IPS-20b (cell line): ENCODE data around the gene GTF3C5.
"Not testable (repeated sequence)": the region's sequence is repeated elsewhere in the genome, so short reads cannot be mapped to it uniquely, and the experiment has no call there.

Experiments used
- H3K27ac ChIP-seq: one replicate; pipeline ENCODE4 v1.5.1; 2013; ENCODE audit warnings: low read length
- H3K27me3 ChIP-seq: 2 replicates; pipeline ENCODE4 v1.6.1; 2013; ENCODE audit warnings: mild to moderate bottlenecking, low read length, inconsistent platforms; ENCODE audit not compliant: insufficient read depth
- H3K36me3 ChIP-seq: 2 replicates; pipeline ENCODE4 v1.6.1; 2013; ENCODE audit warnings: low read depth, mild to moderate bottlenecking, inconsistent platforms, low read length, moderate library complexity; ENCODE audit not compliant: insufficient read depth
- H3K4me1 ChIP-seq: 2 replicates; pipeline ENCODE4 v1.6.1; 2013; ENCODE audit warnings: mild to moderate bottlenecking, control low read depth, inconsistent platforms, low read length, moderate library complexity; ENCODE audit not compliant: insufficient read depth
- H3K4me3 ChIP-seq: 2 replicates; pipeline ENCODE4 v1.5.1; 2013; ENCODE audit warnings: mild to moderate bottlenecking, low read length, inconsistent platforms
- H3K9ac ChIP-seq: 2 replicates; pipeline ENCODE4 v1.6.1; 2013; ENCODE audit warnings: low read depth, mild to moderate bottlenecking, inconsistent platforms, low read length, moderate library complexity
- H3K9me3 ChIP-seq: 2 replicates; pipeline ENCODE4 v1.6.1; 2013; ENCODE audit warnings: mild to moderate bottlenecking, low read depth, low read length, inconsistent platforms; ENCODE audit not compliant: insufficient read depth

The GTF3C5 gene

GRCh38 chr9:133089271-133089671, 58.5 kb downstream of the GTF3C5 start:
- Histone ChIP-seq H3K9ac (no peak overlapping the region), H3K4me1 (no peaks in the 10 kb centered on the region), H3K9me3 (no peaks in the 10 kb centered on the region), H3K27ac (no peak overlapping the region), H3K36me3 (no peaks in the 10 kb centered on the region), H3K4me3 (no peak overlapping the region), H3K27me3 (no peaks in the 10 kb centered on the region)

- no peaks in the 10 kb centered on the region for H3K9me3 ChIP-seq
- H3K27me3 ChIP-seq, result no peaks in the 10 kb centered on the region
- no peak overlapping the region for H3K27ac ChIP-seq
- H3K4me1 ChIP-seq, result no peaks in the 10 kb centered on the region
- H3K9ac ChIP-seq, result no peak overlapping the region
- H3K4me3 ChIP-seq, result no peak overlapping the region
- no peaks in the 10 kb centered on the region for H3K36me3 ChIP-seq
These were observed 59.4 kb downstream of the GTF3C5 start for GRCh38 chr9:133090187-133090586.

- Histone ChIP-seq H3K9ac (no peak overlapping the region), H3K9me3 (peaks cover 2% of the 10 kb centered on the region), H3K4me3 (no peak overlapping the region), H3K4me1 (no peaks in the 10 kb centered on the region), H3K27ac (no peak overlapping the region), H3K27me3 (no peaks in the 10 kb centered on the region), H3K36me3 (no peaks in the 10 kb centered on the region)
These were observed 60.1 kb downstream of the GTF3C5 start for GRCh38 chr9:133090752-133091385.

GRCh38 chr9:133094351-133094750, 63.6 kb downstream of the GTF3C5 start:
- not testable (repeated sequence) for H3K27me3 ChIP-seq, H3K4me3 ChIP-seq, H3K4me1 ChIP-seq, H3K27ac ChIP-seq, H3K9ac ChIP-seq
- H3K9me3 ChIP-seq, result peaks cover 12% of the 10 kb centered on the region
- peaks cover 29% of the 10 kb centered on the region for H3K36me3 ChIP-seq

- Histone ChIP-seq H3K9ac (no peak overlapping the region), H3K27me3 (no peaks in the 10 kb centered on the region), H3K4me1 (no peaks in the 10 kb centered on the region), H3K4me3 (no peak overlapping the region), H3K27ac (no peak overlapping the region), H3K9me3 (peaks cover 12% of the 10 kb centered on the region), H3K36me3 (peaks cover 33% of the 10 kb centered on the region)
These were observed 64.1 kb downstream of the GTF3C5 start for GRCh38 chr9:133094842-133095393.

GRCh38 chr9:133098104-133098754, 67.4 kb downstream of the GTF3C5 start:
- peaks cover 62% of the 10 kb centered on the region for H3K36me3 ChIP-seq
- H3K9me3 ChIP-seq, result peaks cover 12% of the 10 kb centered on the region
- no peak overlapping the region for H3K4me3 ChIP-seq
- no peaks in the 10 kb centered on the region for H3K27me3 ChIP-seq
- H3K4me1 ChIP-seq, result no peaks in the 10 kb centered on the region
- H3K27ac ChIP-seq, result no peak overlapping the region
- H3K9ac ChIP-seq, result no peak overlapping the region

- Histone ChIP-seq H3K36me3 (peaks cover 62% of the 10 kb centered on the region), H3K27ac (no peak overlapping the region), H3K9ac (no peak overlapping the region), H3K4me3 (no peak overlapping the region), H3K9me3 (peaks cover 12% of the 10 kb centered on the region), H3K27me3 (no peaks in the 10 kb centered on the region), H3K4me1 (no peaks in the 10 kb centered on the region)
These were observed 68.1 kb downstream of the GTF3C5 start for GRCh38 chr9:133098871-133099270.

- Histone ChIP-seq H3K27ac (no peak overlapping the region), H3K36me3 (peaks cover 62% of the 10 kb centered on the region)
These were observed 69.1 kb downstream of the GTF3C5 start for GRCh38 chr9:133099726-133100505.

GRCh38 chr9:133100506-133101355, 69.9 kb downstream of the GTF3C5 start:
- no peaks in the 10 kb centered on the region for H3K27me3 ChIP-seq
- no peak overlapping the region for H3K27ac ChIP-seq
- H3K9me3 ChIP-seq, result peaks cover 11% of the 10 kb centered on the region
- peaks cover 62% of the 10 kb centered on the region for H3K36me3 ChIP-seq
- no peaks in the 10 kb centered on the region for H3K4me1 ChIP-seq
- no peak overlapping the region for H3K4me3 ChIP-seq
- H3K9ac ChIP-seq, result no peak overlapping the region

More at GRCh38 chr9:133099726-133100505, 69.1 kb downstream of the GTF3C5 start:
- Histone ChIP-seq H3K4me3 (no peak overlapping the region), H3K9ac (no peak overlapping the region), H3K9me3 (peaks cover 12% of the 10 kb centered on the region), H3K27me3 (no peaks in the 10 kb centered on the region), H3K4me1 (no peaks in the 10 kb centered on the region)

GRCh38 chr9:133101356-133102189, 70.8 kb downstream of the GTF3C5 start:
- peaks cover 61% of the 10 kb centered on the region for H3K36me3 ChIP-seq
- no peak overlapping the region for H3K9ac ChIP-seq
- no peaks in the 10 kb centered on the region for H3K27me3 ChIP-seq
- H3K27ac ChIP-seq, result no peak overlapping the region
- peaks cover 3% of the 10 kb centered on the region for H3K9me3 ChIP-seq
- H3K4me1 ChIP-seq, result no peaks in the 10 kb centered on the region
- no peak overlapping the region for H3K4me3 ChIP-seq
